SK-N-SH (cell line): Measurements from ENCODE around the gene OR6C65. TPM values are rescaled to one million over a fixed set of nuclear protein-coding genes. Genes with fewer than 3 reads are reported as not detected.
"Not testable (repeated sequence)": the region's sequence is repeated elsewhere in the genome, so short reads cannot be mapped to it uniquely, and the experiment has no call there.

Source experiments
- CTCF ChIA-PET: fragments of 300-600, 350-600 bp; formaldehyde crosslinking; extraction: SDS; loops from one replicate; lab custom pipeline; 2021; lab: Yijun Ruan, JAX
- POLR2A ChIA-PET: fragments of 350-600 bp; sonication (Branson Sonifier 250); formaldehyde crosslinking; extraction: SDS; loops from one replicate; lab custom pipeline; 2020; ENCODE audit warnings: antibody characterized with exemption, inconsistent platforms; lab: Yijun Ruan, JAX
- DNase-seq: peaks from one replicate; pipeline ENCODE4 v3.0.0; 2012
- H2AFZ ChIP-seq: fragments of 200-600 bp; sonication (generic); 2 replicates; pipeline ENCODE4 v1.8.1; 2016; ENCODE audit warnings: antibody characterized with exemption, mild to moderate bottlenecking, low read depth
- H3F3A ChIP-seq: fragments of 200-600 bp; sonication (generic); replicated peaks from 2 replicates; pipeline ENCODE3; 2016; ENCODE audit warnings: antibody characterized with exemption, mild to moderate bottlenecking; ENCODE audit not compliant: insufficient read depth
- H3K27ac ChIP-seq, 2 experiments: fragments of 200-500 bp in 1 of 2; fragments of 200-600 bp in 1 of 2; sonication (Bioruptor generic) in 1 of 2; sonication (generic), shearing (Covaris generic) in 1 of 2; 2 replicates each; pipeline versions ENCODE4 v1.5.1 to v1.6.1; 2014 to 2016; ENCODE audit warnings: low read depth in 2 of 2, inconsistent platforms in 1 of 2, low read length in 1 of 2, mild to moderate bottlenecking in 1 of 2, mixed read lengths in 1 of 2
- H3K27me3 ChIP-seq: fragments of 200-600 bp; sonication (generic), shearing (Covaris generic); 2 replicates; pipeline ENCODE4 v1.6.1; 2016; ENCODE audit warnings: mixed run types; ENCODE audit not compliant: insufficient read depth
- H3K36me3 ChIP-seq, 2 experiments: fragments of 200-500 bp in 1 of 2; fragments of 200-600 bp in 1 of 2; sonication (Bioruptor generic) in 1 of 2; sonication (generic) in 1 of 2; replicated peaks in 1 of 2; 2 replicates each; pipeline versions ENCODE3 to v1.5.1; 2014 to 2016; ENCODE audit warnings: low read length in 1 of 2, mild to moderate bottlenecking in 1 of 2; ENCODE audit not compliant: insufficient read depth in 2 of 2, control insufficient read depth in 1 of 2
- H3K4me1 ChIP-seq, 2 experiments: fragments of 200-500 bp in 1 of 2; fragments of 200-600 bp in 1 of 2; sonication (Bioruptor generic) in 1 of 2; sonication (generic), shearing (Covaris generic) in 1 of 2; 2 replicates each; pipeline versions ENCODE4 v1.5.1 to v1.6.1; 2014 to 2016; ENCODE audit warnings: low read depth in 1 of 2, low read length in 1 of 2, mixed run types in 1 of 2; ENCODE audit not compliant: insufficient read depth in 2 of 2, control insufficient read depth in 1 of 2
- H3K4me2 ChIP-seq: fragments of 200-600 bp; sonication (generic), shearing (Covaris generic); 2 replicates; pipeline ENCODE4 v1.6.1; 2017; ENCODE audit warnings: mixed run types
- H3K4me3 ChIP-seq, 2 experiments: fragments of 200-500 bp in 1 of 2; fragments of 200-600 bp in 1 of 2; sonication (Bioruptor generic) in 1 of 2; sonication (generic), shearing (Covaris generic) in 1 of 2; 2 replicates each; pipeline versions ENCODE4 v1.5.1 to v1.8.1; 2014 to 2016; ENCODE audit warnings: low read depth in 2 of 2, inconsistent platforms in 1 of 2, low read length in 1 of 2, mild to moderate bottlenecking in 1 of 2, mixed read lengths in 1 of 2, moderate library complexity in 1 of 2
- H3K79me2 ChIP-seq: fragments of 200-600 bp; sonication (generic); 2 replicates; pipeline ENCODE4 v1.8.1; 2017; ENCODE audit warnings: mild to moderate bottlenecking; ENCODE audit not compliant: insufficient read depth
- H3K9ac ChIP-seq: fragments of 200-600 bp; sonication (generic); 2 replicates; pipeline ENCODE4 v1.6.1; 2017; ENCODE audit warnings: mixed run types
- H3K9me2 ChIP-seq: fragments of 200-600 bp; sonication (generic); 2 replicates; pipeline ENCODE4 v1.6.1; 2017; ENCODE audit warnings: mixed run types
- H3K9me3 ChIP-seq: fragments of 200-600 bp; sonication (generic); 2 replicates; pipeline ENCODE4 v1.6.1; 2017; ENCODE audit warnings: mixed run types, mild to moderate bottlenecking, moderate library complexity
- H4K20me1 ChIP-seq: fragments of 200-600 bp; sonication (generic); 2 replicates; pipeline ENCODE4 v1.6.1; 2017; ENCODE audit warnings: mild to moderate bottlenecking, mixed run types; ENCODE audit not compliant: insufficient read depth
- CTCF ChIP-seq: fragments of 200-600 bp; sonication (generic); IDR thresholded peaks from 2 replicates; pipeline ENCODE4 v1.6.1; 2017; ENCODE audit warnings: antibody characterized with exemption, mild to moderate bottlenecking, moderate library complexity
- EZH2phosphoT487 ChIP-seq: fragments of 200-600 bp; sonication (generic); IDR thresholded peaks from 2 replicates; pipeline ENCODE4 v1.6.1; 2017; ENCODE audit warnings: low read depth, mixed run types, mild to moderate bottlenecking, antibody characterized with exemption, moderate library complexity, borderline replicate concordance
- FOSL2 ChIP-seq: IDR thresholded peaks from 2 replicates; pipeline ENCODE4 v1.4.0; 2012; ENCODE audit warnings: low read depth, mild to moderate bottlenecking, moderate library complexity, borderline replicate concordance
- FOXJ3 ChIP-seq: sonication (generic); formaldehyde crosslinking; IDR thresholded peaks from 2 replicates; pipeline ENCODE4 v1.5.1; 2020; ENCODE audit warnings: mild to moderate bottlenecking, missing genetic modification reagents
- GABPA ChIP-seq: IDR thresholded peaks from 2 replicates; pipeline ENCODE4 v1.4.0; 2012; ENCODE audit warnings: low read depth, mild to moderate bottlenecking
- IRF3 ChIP-seq: fragments of 150-350 bp; IDR thresholded peaks from 2 replicates; pipeline ENCODE4 v1.6.1; 2016; ENCODE audit warnings: mild to moderate bottlenecking, low read depth, low read length
- MAX ChIP-seq: IDR thresholded peaks from 2 replicates; pipeline ENCODE4 v1.4.0; 2012; ENCODE audit warnings: low read depth
- PBX3 ChIP-seq: IDR thresholded peaks from 2 replicates; pipeline ENCODE4; 2012
- RCOR1 ChIP-seq: fragments of 150-350 bp; IDR thresholded peaks from 2 replicates; pipeline ENCODE4 v1.6.1; 2017; ENCODE audit warnings: antibody characterized with exemption, low read length
- TAF1 ChIP-seq: IDR thresholded peaks from 2 replicates; pipeline ENCODE4 v1.6.1; 2012; ENCODE audit warnings: low read depth, mild to moderate bottlenecking, low read length, moderate library complexity, borderline replicate concordance
- TCF12 ChIP-seq: IDR thresholded peaks from 2 replicates; pipeline ENCODE4 v1.4.0; 2012
- YY1 ChIP-seq: IDR thresholded peaks from 2 replicates; pipeline ENCODE4 v1.4.0; 2012; ENCODE audit warnings: low read depth, mild to moderate bottlenecking
- WGBS: methylation state at CpG from one replicate; pipeline ENCODE4 v1.1.6; 2017; ENCODE audit warnings: low lambda C conversion rate; 5-methylcytosine and 5-hydroxymethylcytosine counted together
- polyA plus RNA-seq, 3 experiments: library from polyadenylated mRNA; depleted of rRNA; stranded (reverse); fragments of >200 nt; gene quantifications; 2 replicates each; pipeline ENCODE4 v1.2.3, GENCODE V29; 2012
- TF ChIP-seq, protein P1 (sequence below): IDR thresholded peaks from 2 replicates; pipeline ENCODE4 v1.6.1; 2012; ENCODE audit warnings: mild to moderate bottlenecking, low read depth, low read length, moderate library complexity

OR6C65 gene
- polyA plus RNA-seq, 1 of the 3 experiments (the other 2 are of a cell fraction): not detected

- no peak for TF ChIP-seq GABPA
- TF ChIP-seq, protein P1, sequence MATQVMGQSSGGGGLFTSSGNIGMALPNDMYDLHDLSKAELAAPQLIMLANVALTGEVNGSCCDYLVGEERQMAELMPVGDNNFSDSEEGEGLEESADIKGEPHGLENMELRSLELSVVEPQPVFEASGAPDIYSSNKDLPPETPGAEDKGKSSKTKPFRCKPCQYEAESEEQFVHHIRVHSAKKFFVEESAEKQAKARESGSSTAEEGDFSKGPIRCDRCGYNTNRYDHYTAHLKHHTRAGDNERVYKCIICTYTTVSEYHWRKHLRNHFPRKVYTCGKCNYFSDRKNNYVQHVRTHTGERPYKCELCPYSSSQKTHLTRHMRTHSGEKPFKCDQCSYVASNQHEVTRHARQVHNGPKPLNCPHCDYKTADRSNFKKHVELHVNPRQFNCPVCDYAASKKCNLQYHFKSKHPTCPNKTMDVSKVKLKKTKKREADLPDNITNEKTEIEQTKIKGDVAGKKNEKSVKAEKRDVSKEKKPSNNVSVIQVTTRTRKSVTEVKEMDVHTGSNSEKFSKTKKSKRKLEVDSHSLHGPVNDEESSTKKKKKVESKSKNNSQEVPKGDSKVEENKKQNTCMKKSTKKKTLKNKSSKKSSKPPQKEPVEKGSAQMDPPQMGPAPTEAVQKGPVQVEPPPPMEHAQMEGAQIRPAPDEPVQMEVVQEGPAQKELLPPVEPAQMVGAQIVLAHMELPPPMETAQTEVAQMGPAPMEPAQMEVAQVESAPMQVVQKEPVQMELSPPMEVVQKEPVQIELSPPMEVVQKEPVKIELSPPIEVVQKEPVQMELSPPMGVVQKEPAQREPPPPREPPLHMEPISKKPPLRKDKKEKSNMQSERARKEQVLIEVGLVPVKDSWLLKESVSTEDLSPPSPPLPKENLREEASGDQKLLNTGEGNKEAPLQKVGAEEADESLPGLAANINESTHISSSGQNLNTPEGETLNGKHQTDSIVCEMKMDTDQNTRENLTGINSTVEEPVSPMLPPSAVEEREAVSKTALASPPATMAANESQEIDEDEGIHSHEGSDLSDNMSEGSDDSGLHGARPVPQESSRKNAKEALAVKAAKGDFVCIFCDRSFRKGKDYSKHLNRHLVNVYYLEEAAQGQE: no peak
- TF ChIP-seq YY1: no peak
- TF ChIP-seq IRF3: no peak
- no peak for TF ChIP-seq MAX
- no peak for TF ChIP-seq PBX3
- no peak for TF ChIP-seq TCF12
- TF ChIP-seq TAF1: no peak
- no peak for TF ChIP-seq FOXJ3 (CRISPR knock-in tag)
- no peak for TF ChIP-seq EZH2phosphoT487
- no peak for TF ChIP-seq RCOR1
- no peak for TF ChIP-seq CTCF
- no peak for TF ChIP-seq FOSL2
- Histone ChIP-seq H3K9me2 (no peaks in the 10 kb centered on the region), H3K79me2 (no peaks in the 10 kb centered on the region), H3F3A (no peaks in the 10 kb centered on the region), H3K36me3 (no peaks in the 10 kb centered on the region), H3K27me3 (no peaks in the 10 kb centered on the region), H4K20me1 (no peaks in the 10 kb centered on the region), H3K9me3 (no peaks in the 10 kb centered on the region), H3K27ac (no peak overlapping the region), H3K9ac (no peak overlapping the region), H3K4me1 (no peaks in the 10 kb centered on the region), H2AFZ (no peak overlapping the region), H3K4me3 (no peak overlapping the region), H3K4me2 (no peak overlapping the region)
- POLR2A ChIA-PET: no interaction called here
- WGBS: 0% methylated on average over 1 of the region's 1 CpG
- CTCF ChIA-PET: no interaction called here
- DNase-seq: no peak
Observed at GRCh38 chr12:55428331-55429243, 28.3 kb downstream of the OR6C65 start.

- H3K4me3 ChIP-seq, CTCF ChIA-PET, H3K9ac ChIP-seq, H3K27me3 ChIP-seq, H3K4me1 ChIP-seq, H3K36me3 ChIP-seq, DNase-seq, H3K9me3 ChIP-seq, H3K79me2 ChIP-seq, POLR2A ChIA-PET, H3F3A ChIP-seq, H4K20me1 ChIP-seq, H3K27ac ChIP-seq, H3K4me2 ChIP-seq, H3K9me2 ChIP-seq, H2AFZ ChIP-seq: not testable (repeated sequence)
- WGBS: 4% methylated on average over 5 of the region's 5 CpGs
Observed at GRCh38 chr12:55441233-55441632, 40.9 kb downstream of the OR6C65 start.
